ENCODE data around the gene CDS2. TPM values are rescaled to one million over a fixed set of nuclear protein-coding genes. Genes with fewer than 3 reads are reported as not detected.

CDS2 gene
- total RNA-seq, 1 donor from 2014 or later, result 36.9 TPM

DNA sequence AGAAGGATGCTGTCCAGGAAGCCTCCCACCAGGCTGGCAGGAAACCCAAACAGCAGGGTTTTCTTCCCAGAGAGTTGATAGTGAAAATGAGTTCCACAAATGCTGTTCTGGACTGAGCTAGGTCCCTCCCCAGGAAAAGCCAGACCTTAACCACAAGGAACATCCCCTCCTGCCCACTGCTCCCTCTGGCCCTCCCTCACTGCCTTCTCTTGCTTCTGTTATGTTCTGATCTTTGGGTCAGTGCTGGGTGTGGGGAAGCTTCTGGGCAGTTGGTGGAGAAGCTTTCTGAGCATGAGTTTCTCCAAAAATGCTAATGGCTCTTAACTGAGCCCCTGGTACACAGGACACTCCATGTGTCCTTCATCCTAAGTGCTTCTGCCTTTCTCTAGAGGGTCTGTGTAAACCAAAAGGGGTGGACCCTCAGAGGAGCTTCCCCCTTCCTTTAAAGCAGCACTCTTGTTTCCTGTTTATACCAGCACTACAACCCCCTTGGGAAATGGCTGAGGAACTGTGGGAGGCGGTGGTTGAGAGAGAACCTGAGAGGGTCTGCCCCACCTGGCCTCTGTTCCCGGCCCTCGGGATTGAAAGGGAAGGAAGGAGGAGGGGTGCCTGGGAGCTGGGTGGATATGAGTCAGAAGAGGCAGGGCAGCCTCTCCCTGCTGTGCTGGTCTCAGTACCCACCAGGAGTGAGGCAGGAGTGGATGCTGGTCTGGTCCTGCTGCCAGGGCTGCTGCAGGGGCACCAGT is 42.0 kb downstream of the CDS2 start:
- TF ChIP-seq, protein P1, sequence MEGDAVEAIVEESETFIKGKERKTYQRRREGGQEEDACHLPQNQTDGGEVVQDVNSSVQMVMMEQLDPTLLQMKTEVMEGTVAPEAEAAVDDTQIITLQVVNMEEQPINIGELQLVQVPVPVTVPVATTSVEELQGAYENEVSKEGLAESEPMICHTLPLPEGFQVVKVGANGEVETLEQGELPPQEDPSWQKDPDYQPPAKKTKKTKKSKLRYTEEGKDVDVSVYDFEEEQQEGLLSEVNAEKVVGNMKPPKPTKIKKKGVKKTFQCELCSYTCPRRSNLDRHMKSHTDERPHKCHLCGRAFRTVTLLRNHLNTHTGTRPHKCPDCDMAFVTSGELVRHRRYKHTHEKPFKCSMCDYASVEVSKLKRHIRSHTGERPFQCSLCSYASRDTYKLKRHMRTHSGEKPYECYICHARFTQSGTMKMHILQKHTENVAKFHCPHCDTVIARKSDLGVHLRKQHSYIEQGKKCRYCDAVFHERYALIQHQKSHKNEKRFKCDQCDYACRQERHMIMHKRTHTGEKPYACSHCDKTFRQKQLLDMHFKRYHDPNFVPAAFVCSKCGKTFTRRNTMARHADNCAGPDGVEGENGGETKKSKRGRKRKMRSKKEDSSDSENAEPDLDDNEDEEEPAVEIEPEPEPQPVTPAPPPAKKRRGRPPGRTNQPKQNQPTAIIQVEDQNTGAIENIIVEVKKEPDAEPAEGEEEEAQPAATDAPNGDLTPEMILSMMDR (IDR thresholded peaks at IDR 0.05; ENCODE audit: insufficient read depth, low read length, poor library complexity, severe bottlenecking), result no peak
- H3K27me3 ChIP-seq (ENCODE audit: control insufficient read depth, insufficient read depth, low read length), result no peaks in the 10 kb centered on the region
- no peaks in the 10 kb centered on the region for H3K36me3 ChIP-seq (ENCODE audit: control insufficient read depth, insufficient read depth, low read length)
- no peak overlapping the region for H3K4me3 ChIP-seq (ENCODE audit: low read depth, low read length)
- DNase-seq (ENCODE audit: low read depth), result no peak

DNA sequence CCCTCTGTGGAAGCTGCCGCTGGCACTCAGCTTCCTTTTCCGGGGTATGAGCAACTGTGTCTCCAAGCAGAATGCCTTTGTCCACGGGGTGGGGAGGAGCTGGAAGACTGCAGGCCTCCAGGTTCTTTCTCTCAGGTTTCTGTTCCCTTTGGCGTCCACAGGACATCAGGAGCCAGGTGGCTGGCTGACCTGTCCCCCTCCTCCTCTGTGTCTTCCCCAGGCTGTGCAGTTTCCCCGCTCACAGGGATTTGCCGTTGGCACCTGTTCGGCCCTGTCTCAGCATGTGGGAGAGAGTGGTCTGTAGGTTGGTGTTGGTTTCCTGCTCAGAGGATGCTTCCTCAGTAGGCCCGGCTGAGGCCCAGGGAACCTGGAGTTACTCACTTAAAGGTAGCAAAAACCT is 43.5 kb downstream of the CDS2 start:
- TF ChIP-seq, protein P1 (IDR thresholded peaks at IDR 0.05; ENCODE audit: insufficient read depth, low read length, poor library complexity, severe bottlenecking), result no peak
- no peaks in the 10 kb centered on the region for H3K27me3 ChIP-seq (ENCODE audit: control insufficient read depth, insufficient read depth, low read length)
- no peak for DNase-seq (ENCODE audit: low read depth)
- no peaks in the 10 kb centered on the region for H3K36me3 ChIP-seq (ENCODE audit: control insufficient read depth, insufficient read depth, low read length)
- H3K4me3 ChIP-seq (ENCODE audit: low read depth, low read length), result no peak overlapping the region

DNA sequence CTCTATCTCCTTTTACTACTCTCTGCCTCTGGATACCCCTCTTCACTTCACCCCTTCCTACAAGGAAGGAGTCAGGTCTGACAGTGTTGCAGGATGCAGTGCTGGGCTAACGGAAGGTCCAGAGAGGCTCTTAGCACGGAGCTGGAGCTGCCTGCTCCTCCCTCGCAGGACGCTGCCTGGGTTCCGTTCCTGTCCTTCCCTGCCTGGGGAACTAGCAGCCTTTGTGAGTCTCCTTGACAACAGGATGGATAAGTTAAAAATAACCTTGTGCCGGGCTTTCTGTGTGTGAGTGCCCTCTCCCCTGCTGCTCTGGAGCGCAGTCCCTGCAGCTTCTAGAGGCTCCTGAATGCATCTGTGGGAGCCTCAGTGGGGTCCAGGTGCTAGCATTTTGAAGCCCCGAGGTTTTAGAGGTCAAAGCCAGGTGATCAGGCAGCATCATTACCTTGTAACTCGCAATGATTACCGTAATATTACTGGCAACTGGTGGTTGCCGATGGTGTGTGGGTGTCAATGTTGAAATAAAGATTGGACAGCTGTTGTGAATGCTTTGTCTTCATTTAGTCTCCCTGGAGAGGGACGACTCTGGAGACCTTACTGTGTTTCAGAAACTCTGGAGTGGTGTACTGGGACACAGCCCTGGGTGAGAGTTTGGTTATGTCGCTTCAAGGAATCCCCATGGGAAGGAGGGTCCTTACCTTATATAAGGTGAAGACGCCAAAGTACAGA is 44.4 kb downstream of the CDS2 start:
- Histone ChIP-seq H3K27me3 (ENCODE audit: control insufficient read depth, insufficient read depth, low read length) (no peaks in the 10 kb centered on the region), H3K36me3 (ENCODE audit: control insufficient read depth, insufficient read depth, low read length) (no peaks in the 10 kb centered on the region), H3K4me3 (ENCODE audit: low read depth, low read length) (no peak overlapping the region)
- TF ChIP-seq, protein P1 (IDR thresholded peaks at IDR 0.05; ENCODE audit: insufficient read depth, low read length, poor library complexity, severe bottlenecking), result no peak
- DNase-seq (ENCODE audit: low read depth), result no peak

DNA sequence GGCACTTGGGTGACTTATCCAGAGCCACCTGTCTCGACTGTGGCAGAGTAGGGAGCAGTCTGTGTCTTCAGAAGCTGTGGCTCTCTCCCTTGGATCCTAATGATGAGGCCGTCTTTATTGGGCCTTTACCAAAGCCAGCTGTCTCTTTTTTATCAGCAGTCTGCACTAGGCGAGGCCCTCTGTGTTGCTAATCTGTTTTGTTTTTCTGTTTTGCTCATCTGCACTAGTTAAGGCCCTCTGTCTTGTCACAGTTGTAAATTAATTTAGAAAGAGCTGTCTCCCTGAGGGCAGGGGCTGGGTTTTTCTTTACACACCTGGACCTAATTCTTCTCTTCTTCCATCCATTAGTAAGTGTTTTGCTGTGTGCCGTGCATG is 45.0 kb downstream of the CDS2 start:
- Histone ChIP-seq H3K4me3 (ENCODE audit: low read depth, low read length) (no peak overlapping the region), H3K36me3 (ENCODE audit: control insufficient read depth, insufficient read depth, low read length) (no peaks in the 10 kb centered on the region), H3K27me3 (ENCODE audit: control insufficient read depth, insufficient read depth, low read length) (no peaks in the 10 kb centered on the region)
- no peak for DNase-seq (ENCODE audit: low read depth)
- TF ChIP-seq, protein P1 (IDR thresholded peaks at IDR 0.05; ENCODE audit: insufficient read depth, low read length, poor library complexity, severe bottlenecking), result no peak

DNA sequence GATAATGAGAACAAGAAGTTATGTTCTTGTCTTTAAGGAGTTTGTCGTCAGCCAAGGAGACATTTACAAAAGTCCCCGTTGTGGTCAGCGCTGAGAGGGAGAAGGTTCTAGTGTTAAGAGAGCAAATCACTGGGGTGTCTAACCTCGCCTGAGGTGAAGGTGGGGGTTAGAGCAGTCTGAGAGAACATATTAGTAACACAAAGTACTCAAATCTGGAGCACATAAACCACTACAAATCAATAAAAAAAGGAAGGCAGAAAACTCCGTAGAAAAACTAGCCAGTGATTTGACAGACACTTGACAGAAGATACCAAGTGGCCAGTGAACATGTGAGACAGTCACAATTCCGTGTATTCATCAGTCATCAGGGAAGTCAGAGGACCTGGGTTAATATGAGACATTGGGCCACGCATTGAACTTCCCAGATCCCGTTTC is 45.4 kb downstream of the CDS2 start:
- H3K36me3 ChIP-seq (ENCODE audit: control insufficient read depth, insufficient read depth, low read length), result no peaks in the 10 kb centered on the region
- no peak for DNase-seq (ENCODE audit: low read depth)
- no peak overlapping the region for H3K4me3 ChIP-seq (ENCODE audit: low read depth, low read length)
- no peaks in the 10 kb centered on the region for H3K27me3 ChIP-seq (ENCODE audit: control insufficient read depth, insufficient read depth, low read length)
- TF ChIP-seq, protein P1 (IDR thresholded peaks at IDR 0.05; ENCODE audit: insufficient read depth, low read length, poor library complexity, severe bottlenecking), result no peak
